Keratinocyte (primary cell): ENCODE results near the gene TFF3. TPM values are rescaled to one million over a fixed set of nuclear protein-coding genes. Genes with fewer than 3 reads are reported as not detected.

Experiments used
- DNase-seq: peaks from one replicate; pipeline ENCODE4 v3.0.0-alpha.2; 2011; ENCODE audit warnings: low read depth, missing footprints, low spot score
- FAIRE-seq: peaks from 2 replicates; lab custom pipeline; 2011; peaks lifted over from hg19 to GRCh38; lab: Jason Lieb, UNC
- H2AFZ ChIP-seq: 2 replicates; pipeline ENCODE4 v1.6.0; 2012; ENCODE audit warnings: low read length, control low read depth, inconsistent platforms; ENCODE audit not compliant: control insufficient read depth
- H3K27ac ChIP-seq: 2 replicates; pipeline ENCODE4 v1.5.1; 2011; ENCODE audit warnings: low read length; ENCODE audit not compliant: control insufficient read depth, insufficient read depth
- H3K27me3 ChIP-seq: 3 replicates; pipeline ENCODE4 v1.6.0; 2011; ENCODE audit warnings: low read length; ENCODE audit not compliant: control insufficient read depth, insufficient read depth; ENCODE audit errors: extremely low read depth
- H3K36me3 ChIP-seq, 2 experiments: 2 replicates in 1 of 2; 3 replicates in 1 of 2; pipeline ENCODE4 v1.5.1; 2011; ENCODE audit warnings: low read length in 2 of 2, mild to moderate bottlenecking in 1 of 2; ENCODE audit not compliant: control insufficient read depth in 2 of 2, insufficient read depth in 2 of 2; ENCODE audit errors: extremely low read depth in 1 of 2
- H3K4me1 ChIP-seq: 3 replicates; pipeline ENCODE4 v1.5.1; 2011; ENCODE audit warnings: low read length; ENCODE audit not compliant: control insufficient read depth, insufficient read depth; ENCODE audit errors: extremely low read depth
- H3K4me2 ChIP-seq: 3 replicates; pipeline ENCODE4 v1.6.0; 2011; ENCODE audit warnings: low read depth, low read length; ENCODE audit not compliant: control insufficient read depth, insufficient read depth; ENCODE audit errors: extremely low read depth
- H3K4me3 ChIP-seq, 3 experiments: fragments of 200-600 bp in 1 of 3; sonication (generic) in 1 of 3; 2 replicates in 2 of 3; 3 replicates in 1 of 3; pipeline ENCODE4 v1.5.1; 2011 to 2016; ENCODE audit warnings: low read length in 3 of 3, mild to moderate bottlenecking in 3 of 3, control low read depth in 2 of 3, inconsistent platforms in 1 of 3, low read depth in 1 of 3, mixed read lengths in 1 of 3, mixed run types in 1 of 3, moderate library complexity in 1 of 3; ENCODE audit not compliant: control insufficient read depth in 2 of 3, insufficient read depth in 2 of 3; ENCODE audit errors: extremely low read depth in 1 of 3
- H3K79me2 ChIP-seq: 2 replicates; pipeline ENCODE4 v1.6.0; 2012; ENCODE audit warnings: low read length; ENCODE audit not compliant: control insufficient read depth, insufficient read depth
- H3K9ac ChIP-seq: 3 replicates; pipeline ENCODE4 v1.6.0; 2011; ENCODE audit warnings: low read length; ENCODE audit not compliant: control insufficient read depth, insufficient read depth; ENCODE audit errors: extremely low read depth
- H3K9me1 ChIP-seq: 3 replicates; pipeline ENCODE4 v1.6.0; 2011; ENCODE audit warnings: low read length; ENCODE audit not compliant: control insufficient read depth, insufficient read depth; ENCODE audit errors: extremely low read depth
- H3K9me3 ChIP-seq: 2 replicates; pipeline ENCODE4 v1.5.1; 2012; ENCODE audit warnings: low read depth, low read length; ENCODE audit not compliant: control insufficient read depth
- H4K20me1 ChIP-seq: 3 replicates; pipeline ENCODE4 v1.6.0; 2011; ENCODE audit warnings: low read length; ENCODE audit not compliant: control insufficient read depth, insufficient read depth; ENCODE audit errors: extremely low read depth
- CTCF ChIP-seq, 3 experiments: IDR thresholded peaks in 1 of 3; conservative IDR thresholded peaks in 1 of 3; optimal IDR thresholded peaks in 1 of 3; 2 replicates in 2 of 3; 3 replicates in 1 of 3; pipeline versions ENCODE3 to v1.5.1; 2011; ENCODE audit warnings: low read length in 3 of 3, mild to moderate bottlenecking in 3 of 3, moderate library complexity in 2 of 3, control low read depth in 1 of 3, inconsistent platforms in 1 of 3; ENCODE audit not compliant: insufficient read depth in 2 of 3; ENCODE audit errors: extremely low read depth in 1 of 3
- EZH2 ChIP-seq: IDR thresholded peaks from one replicate; pipeline ENCODE4 v1.6.1; 2012; ENCODE audit warnings: inconsistent platforms, mild to moderate bottlenecking, low read length, moderate library complexity
- dilution Hi-C: fragments of 300-500 bp; cut with MboI; formaldehyde crosslinking; loops from one replicate; pipeline ENCODE4 v1.7.0; 2020; ENCODE audit warnings: low sequenced_read_pairs; ENCODE audit not compliant: extremely low pct_ligation_motif_present
- polyA plus RNA-seq, 5 experiments: library from polyadenylated mRNA; depleted of rRNA in 3 of 5; stranded (reverse) in 3 of 5; stranded (forward) in 1 of 5; unstranded in 1 of 5; fragments of >200 nt; gene quantifications; 1 replicate in 1 of 5; 2 replicates in 3 of 5; 3 replicates in 1 of 5; pipeline versions ENCODE4 v1.2.1 to v1.2.3, GENCODE V29; 2011 to 2012; ENCODE audit warnings: missing spikeins in 2 of 5, low read depth in 1 of 5, low replicate concordance in 1 of 5

Gene TFF3
- polyA plus RNA-seq, 1 donor (not counting 4 experiments of a cell fraction or from before 2014, with no cell fraction given), result not detected

DNA sequence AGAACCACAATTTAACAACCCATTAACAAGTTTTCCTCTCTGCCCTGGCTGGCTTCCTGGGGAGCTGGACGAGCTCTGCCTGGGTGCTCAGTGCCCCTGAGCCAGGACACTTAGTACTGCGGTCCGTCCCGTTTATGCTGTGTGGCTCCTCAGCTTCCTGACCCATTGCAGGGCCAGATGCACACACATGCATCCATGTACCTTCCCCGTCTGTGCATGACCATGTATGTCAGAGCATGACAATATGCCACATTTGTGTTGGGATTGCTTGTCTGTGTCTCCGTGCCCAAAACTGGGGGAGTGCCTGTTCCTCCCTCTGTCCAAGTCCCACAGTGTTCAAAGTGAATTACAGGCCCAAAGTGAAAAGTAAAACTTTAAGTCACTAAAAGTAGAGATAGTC, 9.7 kb upstream of the TFF3 start:
- H3K9ac ChIP-seq, result no peak overlapping the region
- no peaks in the 10 kb centered on the region for H3K79me2 ChIP-seq
- no peaks in the 10 kb centered on the region for H3K9me3 ChIP-seq
- H3K4me2 ChIP-seq, result no peak overlapping the region
- no peaks in the 10 kb centered on the region for H3K36me3 ChIP-seq
- H3K4me1 ChIP-seq, result no peaks in the 10 kb centered on the region
- DNase-seq (no peak), FAIRE-seq (no peak)
- H3K4me3 ChIP-seq, result no peak overlapping the region
- TF ChIP-seq EZH2 (no peak), CTCF (optimal IDR thresholded peaks at IDR 0.05 in 1 of 3, IDR thresholded peaks at IDR 0.05 in 1 of 3, conservative IDR thresholded peaks at IDR 0.05 in 1 of 3; ENCODE audit: extremely low read depth in 1 of 3, insufficient read depth in 2 of 3, low read length in 3 of 3) (no peak)
- no peak overlapping the region for H3K27ac ChIP-seq
- no peaks in the 10 kb centered on the region for H3K9me1 ChIP-seq
- no peak overlapping the region for H2AFZ ChIP-seq
- peaks cover 4% of the 10 kb centered on the region for H3K27me3 ChIP-seq
- no peaks in the 10 kb centered on the region for H4K20me1 ChIP-seq
- dilution Hi-C loops, result no loop called here

- no peak for DNase-seq
- dilution Hi-C loops, result no loop called here
- Histone ChIP-seq H3K4me1 (no peaks in the 10 kb centered on the region), H3K4me2 (no peak overlapping the region), H3K36me3 (no peaks in the 10 kb centered on the region), H3K27ac (no peak overlapping the region), H3K27me3 (peaks cover 8% of the 10 kb centered on the region), H3K9ac (no peak overlapping the region), H3K9me3 (no peaks in the 10 kb centered on the region), H3K9me1 (no peaks in the 10 kb centered on the region), H3K4me3 (no peak overlapping the region), H3K79me2 (no peaks in the 10 kb centered on the region), H4K20me1 (no peaks in the 10 kb centered on the region), H2AFZ (no peak overlapping the region)
- FAIRE-seq, result no peak
- TF ChIP-seq CTCF (optimal IDR thresholded peaks at IDR 0.05 in 1 of 3, IDR thresholded peaks at IDR 0.05 in 1 of 3, conservative IDR thresholded peaks at IDR 0.05 in 1 of 3; ENCODE audit: extremely low read depth in 1 of 3, insufficient read depth in 2 of 3, low read length in 3 of 3) (no peak), EZH2 (no peak)
Measured at GRCh38 chr21:42321845-42322244, 6.6 kb upstream of the TFF3 start.
